GM23338 (cell line): ENCODE measurements around the gene CACHD1. TPM values are rescaled to one million over a fixed set of nuclear protein-coding genes. Genes with fewer than 3 reads are reported as not detected.
"Not testable (repeated sequence)": the region's sequence is repeated elsewhere in the genome, so short reads cannot be mapped to it uniquely, and the experiment has no call there.

ENCODE experiments used
- ATAC-seq: fragments of 200-7000 bp; cut with Tn5 transposase; 3 replicates; pipeline ENCODE4 v1.9.1; 2020
- DNase-seq: peaks from one replicate; pipeline ENCODE4 v3.0.0-alpha.2; 2015; ENCODE audit warnings: low spot score
- H2AFZ ChIP-seq: fragments of 200-600 bp; sonication (generic); 2 replicates; pipeline ENCODE4 v1.8.0; 2016; ENCODE audit warnings: antibody characterized with exemption, mild to moderate bottlenecking, moderate library complexity
- H3F3A ChIP-seq: fragments of 200-600 bp; sonication (generic); replicated peaks from 2 replicates; pipeline ENCODE4 v1.8.0; 2017; ENCODE audit warnings: antibody characterized with exemption, mixed run types, low read depth
- H3K27ac ChIP-seq: fragments of 200-600 bp; sonication (generic); 2 replicates; pipeline ENCODE4 v1.6.1; 2016; ENCODE audit warnings: low read depth
- H3K27me3 ChIP-seq: fragments of 200-600 bp; sonication (generic); 2 replicates; pipeline ENCODE4 v1.8.0; 2016; ENCODE audit warnings: mild to moderate bottlenecking, mixed run types, moderate library complexity; ENCODE audit not compliant: insufficient read depth
- H3K36me3 ChIP-seq: fragments of 200-600 bp; sonication (generic); 2 replicates; pipeline ENCODE4 v1.8.0; 2016; ENCODE audit warnings: mild to moderate bottlenecking; ENCODE audit not compliant: insufficient read depth
- H3K4me1 ChIP-seq: fragments of 200-600 bp; sonication (generic); 2 replicates; pipeline ENCODE4 v1.8.0; 2016; ENCODE audit warnings: mild to moderate bottlenecking, moderate library complexity; ENCODE audit not compliant: insufficient read depth
- H3K4me2 ChIP-seq: fragments of 200-600 bp; sonication (generic); 2 replicates; pipeline ENCODE4 v1.7.1; 2017; ENCODE audit warnings: mixed run types
- H3K4me3 ChIP-seq: fragments of 200-600 bp; sonication (generic); 2 replicates; pipeline ENCODE4 v1.6.1; 2016; ENCODE audit warnings: mixed run types
- H3K79me2 ChIP-seq: fragments of 200-600 bp; sonication (generic); replicated peaks from 2 replicates; pipeline ENCODE4 v1.8.0; 2017; ENCODE audit warnings: mild to moderate bottlenecking; ENCODE audit not compliant: insufficient read depth
- H3K9me2 ChIP-seq: fragments of 200-600 bp; sonication (generic); 2 replicates; pipeline ENCODE4 v1.8.0; 2017; ENCODE audit not compliant: insufficient read depth
- H4K20me1 ChIP-seq: fragments of 200-600 bp; sonication (generic); replicated peaks from 2 replicates; pipeline ENCODE4 v1.8.0; 2017; ENCODE audit warnings: mild to moderate bottlenecking; ENCODE audit not compliant: insufficient read depth
- H3K27ac Mint-ChIP-seq: 2 replicates; pipeline ENCODE4 v1.8.0; 2020; ENCODE audit warnings: inconsistent platforms, mild to moderate bottlenecking, moderate library complexity, mixed read lengths
- H3K27me3 Mint-ChIP-seq: 3 replicates; pipeline ENCODE4 v1.8.0; 2022; ENCODE audit warnings: low read depth, mild to moderate bottlenecking, moderate library complexity, mixed read lengths, inconsistent platforms; ENCODE audit not compliant: insufficient read depth, poor library complexity
- H3K36me3 Mint-ChIP-seq: 3 replicates; pipeline ENCODE4 v1.8.0; 2021; ENCODE audit warnings: low read depth, mild to moderate bottlenecking, inconsistent platforms, moderate library complexity, mixed read lengths
- H3K4me1 Mint-ChIP-seq: 3 replicates; pipeline ENCODE4 v1.8.0; 2020; ENCODE audit warnings: mild to moderate bottlenecking, inconsistent platforms, mixed read lengths
- H3K4me3 Mint-ChIP-seq: 3 replicates; pipeline ENCODE4 v1.8.0; 2021; ENCODE audit warnings: moderate library complexity, mild to moderate bottlenecking, inconsistent platforms, mixed read lengths
- H3K9me3 Mint-ChIP-seq: 3 replicates; pipeline ENCODE4 v1.8.0; 2020; ENCODE audit warnings: moderate library complexity, mild to moderate bottlenecking, inconsistent platforms, mixed read lengths
- CREB1 ChIP-seq: fragments of 250-450 bp; sonication (Bioruptor Pico); IDR thresholded peaks from 2 replicates; pipeline ENCODE4 v1.5.0; 2020; ENCODE audit warnings: low read depth, mild to moderate bottlenecking, moderate library complexity
- ETS1 ChIP-seq: IDR thresholded peaks from 2 replicates; pipeline ENCODE4 v1.6.1; 2016; ENCODE audit warnings: antibody characterized with exemption
- EZH2phosphoT487 ChIP-seq: fragments of 200-600 bp; sonication (generic); IDR thresholded peaks from one replicate; pipeline ENCODE4 v1.8.1; 2018; ENCODE audit warnings: antibody characterized with exemption; ENCODE audit not compliant: unreplicated experiment
- JUNB ChIP-seq: IDR thresholded peaks from one replicate; pipeline ENCODE4 v1.6.1; 2016; ENCODE audit warnings: antibody characterized with exemption; ENCODE audit not compliant: unreplicated experiment
- NANOG ChIP-seq: IDR thresholded peaks from 2 replicates; pipeline ENCODE4 v1.6.1; 2016; ENCODE audit warnings: antibody characterized with exemption, borderline replicate concordance
- REST ChIP-seq: IDR thresholded peaks from one replicate; pipeline ENCODE4 v1.6.1; 2018; ENCODE audit warnings: antibody characterized with exemption; ENCODE audit not compliant: unreplicated experiment
- STAT1 ChIP-seq: IDR thresholded peaks from one replicate; pipeline ENCODE4 v1.6.1; 2016; ENCODE audit warnings: antibody characterized with exemption; ENCODE audit not compliant: unreplicated experiment
- ZNF114 ChIP-seq: fragments of 250-450 bp; sonication (Bioruptor Pico); IDR thresholded peaks from 2 replicates; pipeline ENCODE4 v1.5.0; 2020; ENCODE audit warnings: mild to moderate bottlenecking, moderate library complexity
- ZNF462 ChIP-seq: fragments of 250-450 bp; sonication (Bioruptor Pico); IDR thresholded peaks from 2 replicates; pipeline ENCODE4 v1.5.0; 2020; ENCODE audit warnings: mild to moderate bottlenecking, moderate library complexity
- polyA plus RNA-seq: library from polyadenylated mRNA; unstranded; fragments of >200 nt; fragmentation: Nextera tagmentation; extraction: Ambion mirVana; gene quantifications from 2 replicates; pipeline ENCODE4 v1.2.1, GENCODE V29; 2016
- total RNA-seq: library from RNA; depleted of rRNA; stranded (reverse); fragments of >200 nt; shearing (Covaris generic); gene quantifications from 2 replicates; pipeline ENCODE4 v1.2.3, GENCODE V29; 2014

Gene CACHD1
- total and polyA plus RNA-seq, 2 experiments from 2014 or later, result 12.6 to 43.7 TPM

GRCh38 chr1:64701071-64701470, 231.1 kb downstream of the CACHD1 start (continued):
- TF ChIP-seq ZNF462 (no peak), ETS1 (no peak)

GRCh38 chr1:64701886-64702285, 232.0 kb downstream of the CACHD1 start:
- TF ChIP-seq CREB1 (CRISPR knock-in tag) (no peak), REST (no peak), EZH2phosphoT487 (no peak), STAT1 (no peak), JUNB (no peak), NANOG (no peak), ZNF114 (CRISPR knock-in tag) (no peak)
- Histone ChIP-seq H2AFZ (peak overlapping the region; percentile 43; the same call in 1 of the 2 replicates), H3K79me2 (no peaks in the 10 kb centered on the region), H3K4me1 (no peaks in the 10 kb centered on the region), H3K27me3 (no peaks in the 10 kb centered on the region), H3K4me2 (no peak overlapping the region), H4K20me1 (no peaks in the 10 kb centered on the region), H3K9me2 (no peaks in the 10 kb centered on the region), H3K36me3 (no peaks in the 10 kb centered on the region), H3K27ac (no peak overlapping the region), H3F3A (no peaks in the 10 kb centered on the region), H3K4me3 (no peak overlapping the region)
- Mint-ChIP-seq H3K36me3 (no peaks in the 10 kb centered on the region), H3K27me3 (peaks cover 6% of the 10 kb centered on the region), H3K9me3 (no peaks in the 10 kb centered on the region; the same call in 2 of the 3 replicates), H3K4me3 (no peak overlapping the region), H3K4me1 (peaks cover 9% of the 10 kb centered on the region), H3K27ac (no peak overlapping the region)
- ATAC-seq (no peak), DNase-seq (no peak)

- not testable (repeated sequence) for H3K36me3 Mint-ChIP-seq, H4K20me1 ChIP-seq, ATAC-seq, H3K4me1 ChIP-seq, H3K27me3 ChIP-seq, H3K36me3 ChIP-seq, H3K27ac Mint-ChIP-seq, H3K27ac ChIP-seq, H3K4me2 ChIP-seq, H3K4me3 Mint-ChIP-seq, H3F3A ChIP-seq, H3K9me2 ChIP-seq, H3K27me3 Mint-ChIP-seq, H2AFZ ChIP-seq, DNase-seq, H3K9me3 Mint-ChIP-seq, H3K79me2 ChIP-seq, H3K4me3 ChIP-seq, H3K4me1 Mint-ChIP-seq
Measured at GRCh38 chr1:64702670-64703069, 232.7 kb downstream of the CACHD1 start.
